SU-DHL-6 (cell line): ENCODE data around the gene STAB1.

ENCODE experiments used
- EZH2phosphoT487 ChIP-seq: fragments of 200-600 bp; sonication (generic), shearing (Covaris generic); conservative IDR thresholded peaks from 2 replicates; pipeline ENCODE4 v1.6.1; 2018; ENCODE audit warnings: mild to moderate bottlenecking, antibody characterized with exemption, low read length, moderate library complexity, mixed read lengths
- TF ChIP-seq, protein P1 (sequence below): fragments of 200-600 bp; sonication (generic); IDR thresholded peaks from one replicate; pipeline ENCODE4 v1.5.1; 2017; ENCODE audit warnings: antibody characterized with exemption, mild to moderate bottlenecking, low read length, moderate library complexity; ENCODE audit not compliant: insufficient read depth, poor library complexity, severe bottlenecking

DNA sequence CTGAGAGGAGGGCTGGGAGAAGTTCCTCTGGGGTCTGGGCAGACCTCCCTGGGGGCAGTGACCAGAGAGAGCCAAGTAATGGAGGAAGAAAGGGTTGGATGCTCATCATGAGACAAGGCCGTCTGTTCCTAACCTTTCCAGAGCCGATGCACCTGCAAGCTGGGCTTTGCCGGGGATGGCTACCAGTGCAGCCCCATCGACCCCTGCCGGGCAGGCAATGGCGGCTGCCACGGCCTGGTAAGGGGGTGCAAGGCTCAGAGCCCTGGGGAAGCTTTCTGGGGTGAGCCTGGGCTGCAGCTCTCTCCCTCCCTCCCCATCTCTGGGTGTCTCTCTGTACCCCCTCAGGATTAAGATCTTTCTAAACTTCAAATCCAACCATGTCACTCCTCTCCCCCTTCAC lies 16.4 kb downstream of the STAB1 start:
- TF ChIP-seq, protein P1, sequence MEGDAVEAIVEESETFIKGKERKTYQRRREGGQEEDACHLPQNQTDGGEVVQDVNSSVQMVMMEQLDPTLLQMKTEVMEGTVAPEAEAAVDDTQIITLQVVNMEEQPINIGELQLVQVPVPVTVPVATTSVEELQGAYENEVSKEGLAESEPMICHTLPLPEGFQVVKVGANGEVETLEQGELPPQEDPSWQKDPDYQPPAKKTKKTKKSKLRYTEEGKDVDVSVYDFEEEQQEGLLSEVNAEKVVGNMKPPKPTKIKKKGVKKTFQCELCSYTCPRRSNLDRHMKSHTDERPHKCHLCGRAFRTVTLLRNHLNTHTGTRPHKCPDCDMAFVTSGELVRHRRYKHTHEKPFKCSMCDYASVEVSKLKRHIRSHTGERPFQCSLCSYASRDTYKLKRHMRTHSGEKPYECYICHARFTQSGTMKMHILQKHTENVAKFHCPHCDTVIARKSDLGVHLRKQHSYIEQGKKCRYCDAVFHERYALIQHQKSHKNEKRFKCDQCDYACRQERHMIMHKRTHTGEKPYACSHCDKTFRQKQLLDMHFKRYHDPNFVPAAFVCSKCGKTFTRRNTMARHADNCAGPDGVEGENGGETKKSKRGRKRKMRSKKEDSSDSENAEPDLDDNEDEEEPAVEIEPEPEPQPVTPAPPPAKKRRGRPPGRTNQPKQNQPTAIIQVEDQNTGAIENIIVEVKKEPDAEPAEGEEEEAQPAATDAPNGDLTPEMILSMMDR, result no peak
- no peak for TF ChIP-seq EZH2phosphoT487
